ENCODE data around the gene SLC2A5. TPM values are rescaled to one million over a fixed set of nuclear protein-coding genes. Genes with fewer than 3 reads are reported as not detected.
"Not testable (repeated sequence)": the region's sequence is repeated elsewhere in the genome, so short reads cannot be mapped to it uniquely, and the experiment has no call there.

Gene SLC2A5
- total RNA-seq, 1 donor from 2014 or later = 0.13 TPM

- DNase-seq (ENCODE audit: low read depth in 2 of 2) = no peak
Observed at GRCh38 chr1:9038338-9038650, 31.1 kb downstream of the SLC2A5 start.

DNA sequence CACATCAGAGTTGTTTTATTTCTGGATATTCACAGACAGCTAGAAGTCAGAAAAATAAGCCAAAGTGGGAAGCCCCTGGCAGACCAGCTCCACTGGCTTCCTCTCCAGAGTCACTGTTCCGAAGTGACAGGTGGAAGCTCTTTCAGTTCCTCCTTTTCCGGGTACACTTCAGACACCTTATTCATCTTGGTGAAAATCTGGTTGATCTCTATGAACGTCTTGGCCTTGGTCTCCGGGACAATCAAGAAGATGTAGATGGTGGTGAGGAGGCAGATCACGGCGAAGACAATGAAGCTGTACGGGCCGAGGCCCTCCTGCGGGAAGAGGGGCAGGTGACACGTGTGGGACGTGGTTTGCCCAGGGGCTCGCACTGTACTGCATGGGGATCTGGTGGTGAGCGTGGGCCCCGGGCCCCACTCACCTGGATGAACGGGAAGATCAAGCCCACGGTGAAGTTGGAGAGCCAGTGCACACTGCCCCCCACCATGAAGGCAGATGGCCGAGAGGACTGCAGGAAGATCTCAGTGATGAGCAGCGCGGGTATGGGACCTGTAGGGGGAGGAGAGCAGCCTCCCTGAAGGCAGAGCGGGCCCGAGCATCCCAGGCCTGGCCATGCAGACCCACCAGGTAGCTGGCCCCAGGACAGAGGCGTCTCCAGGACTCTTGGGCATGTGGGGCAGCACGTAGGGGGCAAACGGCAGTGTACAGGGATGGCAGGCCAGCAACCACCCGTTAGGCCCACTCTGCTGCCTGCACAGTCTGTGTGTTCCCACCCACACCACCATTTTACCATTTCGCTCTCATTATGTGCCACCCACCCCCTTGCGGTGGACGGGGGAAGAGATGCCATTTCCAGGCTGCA lies 31.7 kb downstream of the SLC2A5 start:
- DNase-seq (ENCODE audit: low read depth in 2 of 2) = no peak

DNA sequence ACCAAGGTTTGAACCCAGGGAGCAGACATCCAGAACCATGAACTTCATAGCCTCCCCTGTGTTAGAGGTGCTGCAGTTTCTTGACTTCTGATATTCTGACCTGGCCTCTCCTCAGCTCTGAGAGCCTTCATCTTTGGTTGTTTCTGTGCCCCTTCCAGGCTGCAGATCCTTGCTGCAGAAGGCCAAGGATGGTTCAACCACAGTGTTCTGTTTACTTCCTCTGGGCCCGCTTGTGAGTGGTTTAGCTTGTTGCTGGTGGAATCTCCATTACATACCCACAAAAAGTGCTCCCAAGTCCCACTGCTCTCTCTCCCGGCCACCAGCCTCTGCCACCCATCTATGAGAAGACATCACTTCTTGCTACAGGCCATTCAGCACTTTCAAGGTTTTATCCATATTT lies 34.2 kb downstream of the SLC2A5 start:
- DNase-seq (ENCODE audit: low read depth in 2 of 2) = no peak

- no peak for DNase-seq (ENCODE audit: low read depth in 2 of 2)
Observed at GRCh38 chr1:9033363-9033762, 36.1 kb downstream of the SLC2A5 start.

- DNase-seq (ENCODE audit: low read depth in 2 of 2) = no peak
Observed at GRCh38 chr1:9031484-9032259, 37.8 kb downstream of the SLC2A5 start.

- not testable (repeated sequence) for DNase-seq (ENCODE audit: low read depth in 2 of 2)
Observed at GRCh38 chr1:9031077-9031476, 38.4 kb downstream of the SLC2A5 start.

GRCh38 chr1:9028921-9029705 lies 40.3 kb downstream of the SLC2A5 start:
- no peak for DNase-seq (ENCODE audit: low read depth in 2 of 2)

DNA sequence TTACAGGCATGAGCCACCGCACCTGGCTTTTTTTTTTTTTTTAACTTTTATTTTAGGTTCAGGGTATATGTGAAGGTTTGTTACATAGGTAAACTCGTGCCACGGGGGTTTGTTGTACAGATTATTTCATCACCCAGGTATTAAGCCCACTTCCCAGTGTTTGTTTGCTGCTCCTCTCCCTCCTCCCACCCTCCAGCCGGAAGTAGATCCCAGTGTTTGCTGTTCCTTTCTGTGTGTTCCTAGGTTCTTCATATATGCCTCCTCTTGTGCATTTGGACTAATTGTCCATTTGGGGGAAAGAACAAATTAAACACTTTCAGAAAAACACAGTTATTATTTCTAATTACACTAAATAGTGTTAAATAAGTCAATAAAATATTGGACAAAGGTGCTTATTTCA lies 42.1 kb downstream of the SLC2A5 start:
- DNase-seq (ENCODE audit: low read depth in 2 of 2) = no peak

DNA sequence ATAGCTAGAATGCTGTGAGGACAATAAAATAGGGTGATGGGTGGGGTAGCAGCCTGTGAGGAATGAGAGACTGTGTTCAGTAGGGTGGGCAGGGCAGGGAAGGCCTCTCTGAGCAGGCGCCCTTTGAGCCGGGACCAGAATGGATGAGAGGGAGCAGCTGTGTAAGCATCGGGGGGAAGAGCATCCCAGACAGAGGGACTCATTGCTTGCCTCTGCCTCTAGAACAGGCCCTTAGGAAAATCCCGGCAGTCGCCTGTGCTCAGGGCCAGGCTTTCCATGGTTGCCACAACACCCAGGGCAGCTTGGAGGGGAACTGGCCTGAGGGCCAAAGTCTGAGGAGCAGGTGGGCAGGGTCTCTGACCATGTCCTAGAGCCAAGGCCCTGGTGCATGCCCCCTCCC lies 44.0 kb downstream of the SLC2A5 start:
- no peak for DNase-seq (ENCODE audit: low read depth in 2 of 2)

DNA sequence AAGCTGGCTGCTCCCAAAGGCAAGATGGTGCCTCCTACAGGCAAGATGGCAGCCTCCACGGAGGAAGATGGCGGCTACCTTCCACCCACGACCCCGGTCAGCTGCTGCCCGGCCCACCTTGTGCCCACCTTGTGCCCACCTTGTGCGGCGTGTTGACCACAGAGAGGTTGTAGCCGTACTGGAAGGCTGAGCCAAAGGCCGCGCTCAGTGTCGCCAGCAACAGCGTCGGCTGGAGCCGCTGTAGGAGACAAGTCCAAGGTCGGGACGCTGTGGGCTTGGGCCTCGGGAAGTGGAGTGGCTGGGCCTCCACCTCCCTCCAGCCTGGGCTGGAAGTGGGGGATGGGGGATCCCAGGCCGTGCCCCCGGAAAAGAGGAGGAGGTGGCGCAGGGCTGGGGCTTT lies 44.6 kb downstream of the SLC2A5 start:
- no peak for DNase-seq (ENCODE audit: low read depth in 2 of 2)

- DNase-seq (ENCODE audit: low read depth in 2 of 2) = no peak
Observed at GRCh38 chr1:9022773-9023172, 46.7 kb downstream of the SLC2A5 start.

DNA sequence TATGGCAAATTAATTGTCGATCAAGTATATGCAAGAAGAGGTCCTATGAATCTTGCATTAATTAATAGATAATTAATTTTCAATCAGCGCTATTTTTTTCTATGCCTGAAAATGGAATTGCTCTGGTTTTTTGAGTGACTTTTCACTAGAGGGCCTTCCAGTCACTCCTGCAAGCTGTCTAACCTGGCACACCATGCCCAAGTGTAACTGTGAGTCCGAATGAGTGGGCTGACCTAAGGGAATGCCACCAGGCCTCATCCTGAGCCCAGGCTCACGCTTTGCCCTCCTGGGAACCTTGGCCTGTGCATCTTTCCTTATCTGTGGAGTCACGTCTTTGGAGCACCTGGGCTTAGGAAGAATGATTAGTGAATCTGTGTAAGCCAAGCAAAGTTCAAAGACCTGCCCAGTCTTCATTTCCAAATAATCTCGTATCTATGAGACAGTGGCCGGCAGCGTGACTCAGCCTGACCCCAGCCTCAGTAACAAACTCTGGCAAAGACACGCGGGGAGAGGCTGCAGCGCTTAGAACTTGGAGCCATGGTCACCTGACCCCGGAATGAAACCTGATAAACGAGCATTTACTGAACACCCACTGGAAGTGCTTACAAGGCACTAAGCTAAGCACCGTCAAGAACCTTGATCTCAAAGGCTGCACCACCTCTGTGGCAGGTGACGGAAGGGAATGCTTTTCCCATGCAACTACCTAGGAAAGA lies 47.3 kb downstream of the SLC2A5 start:
- DNase-seq (ENCODE audit: low read depth in 2 of 2) = not testable (repeated sequence)

GRCh38 chr1:9020305-9020704 lies 49.1 kb downstream of the SLC2A5 start:
- DNase-seq (ENCODE audit: low read depth in 2 of 2) = no peak

- no peak for DNase-seq (ENCODE audit: low read depth in 2 of 2)
Observed at GRCh38 chr1:9019896-9020295, 49.5 kb downstream of the SLC2A5 start.

GRCh38 chr1:9018333-9018732 lies 51.1 kb downstream of the SLC2A5 start:
- peak; percentile 83 to 90 for DNase-seq (ENCODE audit: low read depth in 2 of 2)

DNA sequence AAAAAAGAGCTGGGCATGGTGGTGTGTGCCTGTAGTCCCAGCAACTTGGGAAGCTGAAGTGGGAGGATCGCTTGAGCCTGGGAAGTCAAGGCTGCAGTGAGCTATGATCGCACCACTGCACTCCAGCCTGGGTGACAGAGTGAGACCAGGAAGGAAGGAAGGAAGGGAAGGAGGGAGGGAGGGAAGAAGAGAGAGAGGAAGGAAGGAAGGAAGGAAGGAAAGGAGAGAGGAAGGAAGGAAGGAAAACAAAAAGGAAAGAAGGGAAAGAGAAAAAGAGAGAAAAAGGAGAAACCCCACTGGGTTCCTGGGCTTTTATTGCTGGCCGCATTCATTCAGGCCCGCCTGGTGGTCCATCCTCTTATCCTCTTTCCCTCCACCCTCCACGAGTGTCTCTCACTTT lies 53.0 kb downstream of the SLC2A5 start:
- DNase-seq (ENCODE audit: low read depth in 2 of 2) = no peak

- DNase-seq (ENCODE audit: low read depth in 2 of 2) = no peak
Observed at GRCh38 chr1:9014475-9015375, 54.7 kb downstream of the SLC2A5 start.

DNA sequence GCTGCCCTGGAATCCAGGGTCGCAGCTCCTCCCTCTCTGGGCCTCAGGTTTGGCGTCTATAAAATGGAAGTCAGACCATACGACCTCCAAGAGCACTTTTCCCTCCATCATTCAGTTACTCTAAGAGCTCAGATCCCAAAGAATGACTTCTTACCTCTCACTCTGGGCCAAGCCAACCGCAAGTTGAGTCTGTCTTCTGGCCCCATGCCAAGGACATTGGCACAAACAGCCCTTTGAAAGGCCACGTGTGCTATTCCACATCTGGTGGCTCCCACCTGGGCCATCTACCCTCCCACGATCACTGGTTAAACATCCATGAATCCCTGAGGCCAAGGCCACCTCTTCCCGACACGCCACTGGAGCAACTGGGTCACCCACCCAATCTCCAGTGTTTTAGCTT lies 55.6 kb downstream of the SLC2A5 start:
- DNase-seq (ENCODE audit: low read depth in 2 of 2) = no peak

DNA sequence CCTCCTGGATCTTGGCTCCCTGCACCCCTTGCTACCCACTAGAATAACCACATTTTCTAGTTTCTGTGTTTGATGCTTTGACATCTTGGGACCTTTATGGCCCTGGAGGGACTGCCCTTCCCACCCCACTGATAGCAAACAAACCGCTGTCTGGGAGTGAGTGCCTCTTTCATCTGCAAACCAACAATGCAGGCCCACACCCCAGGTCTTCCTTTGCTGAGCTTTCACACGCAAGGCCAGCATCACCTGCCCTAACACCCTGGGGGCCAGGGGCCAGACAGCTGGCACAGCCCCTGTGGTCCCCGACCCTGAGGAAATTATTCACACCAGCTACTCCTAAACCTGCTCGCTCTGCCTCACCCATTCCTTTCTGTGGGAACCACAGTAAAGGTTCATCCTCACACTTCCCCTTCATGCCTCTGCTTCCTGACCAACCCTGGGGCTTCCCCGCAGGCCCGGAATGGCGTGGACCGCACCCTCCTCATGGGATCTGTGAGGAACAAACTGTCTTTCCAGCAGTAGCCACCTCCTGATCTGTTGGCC lies 58.6 kb downstream of the SLC2A5 start:
- peak; percentile 86 to 87 for DNase-seq (ENCODE audit: low read depth in 2 of 2)

Measured in dermis microvascular lymphatic vessel endothelial cell (primary cell).